A549 (cell line): ENCODE results near the gene CDX2. TPM values are rescaled to one million over a fixed set of nuclear protein-coding genes. Genes with fewer than 3 reads are reported as not detected.

Source experiments
- ATAC-seq, 2 experiments: fragments of 200-7000 bp in 1 of 2; fragments of >200 bp in 1 of 2; cut with Nextera tagmentation in 1 of 2; cut with Tn5 transposase in 1 of 2; 3 replicates each; pipeline versions ENCODE4 v1.8.0 to v1.9.1; 2018 to 2020; ENCODE audit warnings: mild to moderate bottlenecking in 1 of 2, moderate library complexity in 1 of 2
- CTCF ChIA-PET: fragments of 300-600 bp; sonication (Branson Sonifier 250); formaldehyde crosslinking; extraction: SDS; loops from one replicate; lab custom pipeline; 2021; ENCODE audit warnings: antibody characterized with exemption, inconsistent platforms; lab: Yijun Ruan, JAX
- POLR2A ChIA-PET: fragments of 350-600 bp; formaldehyde crosslinking; extraction: SDS; loops from one replicate; lab custom pipeline; 2021; ENCODE audit warnings: antibody characterized with exemption, inconsistent platforms; lab: Yijun Ruan, JAX
- DNase-seq, 2 experiments: peaks; one replicate each; pipeline versions ENCODE4 v3.0.0 to v3.0.0-alpha.2; 2011 to 2016; ENCODE audit warnings: low read depth in 1 of 2, low spot score in 1 of 2
- FAIRE-seq: peaks from 2 replicates; lab custom pipeline; 2011; peaks lifted over from hg19 to GRCh38; lab: Jason Lieb, UNC
- H3K27ac ChIP-seq, 2 experiments: fragments of >200 bp; sonication (Bioruptor Twin); formaldehyde crosslinking; 3 replicates each; pipeline ENCODE4 v1.5.1; 2016 to 2017
- H3K4me1 ChIP-seq: fragments of >200 bp; sonication (Bioruptor Twin); formaldehyde crosslinking; 3 replicates; pipeline ENCODE4 v1.6.1; 2016
- H3K4me2 ChIP-seq: fragments of >200 bp; sonication (Bioruptor Twin); formaldehyde crosslinking; 3 replicates; pipeline ENCODE4 v1.6.1; 2016
- H3K4me3 ChIP-seq: fragments of >200 bp; sonication (Bioruptor Twin); formaldehyde crosslinking; 3 replicates; pipeline ENCODE4 v1.5.1; 2016
- H3K9me3 ChIP-seq: fragments of >200 bp; sonication (Bioruptor Twin); formaldehyde crosslinking; 3 replicates; pipeline ENCODE4 v1.6.1; 2016
- CHD4 ChIP-seq: fragments of 200-600 bp; sonication (generic); IDR thresholded peaks from 2 replicates; pipeline ENCODE4 v1.6.1; 2016; ENCODE audit warnings: antibody characterized with exemption, mild to moderate bottlenecking, borderline replicate concordance
- CTCF ChIP-seq: fragments of >200 bp; sonication (Bioruptor Twin); formaldehyde crosslinking; IDR thresholded peaks from 3 replicates; pipeline ENCODE4 v1.5.1; 2016
- EP300 ChIP-seq, 2 experiments: fragments of >200 bp; sonication (Bioruptor Twin); formaldehyde crosslinking; IDR thresholded peaks; 2 replicates in 1 of 2; 3 replicates in 1 of 2; pipeline ENCODE4 v1.6.1; 2016 to 2017
- HDAC2 ChIP-seq: fragments of 200-600 bp; sonication (generic); IDR thresholded peaks from 2 replicates; pipeline ENCODE4 v1.6.1; 2016
- HES2 ChIP-seq: fragments of >200 bp; sonication (Bioruptor Twin); formaldehyde crosslinking; IDR thresholded peaks from 2 replicates; pipeline ENCODE4 v1.6.1; 2016
- HMGXB4 ChIP-seq: fragments of 250-450 bp; sonication (Bioruptor Pico); IDR thresholded peaks from 2 replicates; pipeline ENCODE4 v1.5.0; 2021; ENCODE audit warnings: mild to moderate bottlenecking, moderate library complexity, borderline replicate concordance
- JUN ChIP-seq, 2 experiments: fragments of >200 bp; sonication (Bioruptor Twin); formaldehyde crosslinking; IDR thresholded peaks; 2 replicates in 1 of 2; 3 replicates in 1 of 2; pipeline ENCODE4 v1.6.1; 2016 to 2017
- JUNB ChIP-seq: fragments of >200 bp; sonication (Bioruptor Twin); formaldehyde crosslinking; IDR thresholded peaks from 2 replicates; pipeline ENCODE4 v1.6.1; 2016
- KDM1A ChIP-seq: fragments of 200-600 bp; sonication (generic); IDR thresholded peaks from 2 replicates; pipeline ENCODE4 v1.6.1; 2016; ENCODE audit warnings: low read depth, mild to moderate bottlenecking
- MAZ ChIP-seq: fragments of 150-350 bp; IDR thresholded peaks from 2 replicates; pipeline ENCODE4 v1.6.1; 2014; ENCODE audit warnings: antibody characterized with exemption, low read depth, low read length, borderline replicate concordance
- MYC ChIP-seq: IDR thresholded peaks from 2 replicates; pipeline ENCODE4 v1.6.1; 2012; ENCODE audit warnings: mild to moderate bottlenecking, inconsistent platforms, low read length, improper control_type of control experiment, borderline replicate concordance
- NFE2L2 ChIP-seq: fragments of 150-350 bp; conservative IDR thresholded peaks from 2 replicates; pipeline ENCODE4 v1.6.1; 2014; ENCODE audit warnings: low read length
- RAD21 ChIP-seq, 2 experiments: fragments of >200 bp in 1 of 2; sonication (Bioruptor Twin) in 1 of 2; formaldehyde crosslinking in 1 of 2; IDR thresholded peaks in 1 of 2; conservative IDR thresholded peaks in 1 of 2; 2 replicates in 1 of 2; 3 replicates in 1 of 2; pipeline ENCODE4 v1.6.1; 2012 to 2018; ENCODE audit warnings: inconsistent platforms in 1 of 2
- REST ChIP-seq: fragments of 200-600 bp; sonication (generic); IDR thresholded peaks from 2 replicates; pipeline ENCODE4 v1.6.1; 2016; ENCODE audit warnings: antibody characterized with exemption, mild to moderate bottlenecking, moderate library complexity
- RNF2 ChIP-seq: fragments of 200-600 bp; sonication (generic); IDR thresholded peaks from 2 replicates; pipeline ENCODE4 v1.6.1; 2016; ENCODE audit warnings: low read depth, mild to moderate bottlenecking, antibody characterized with exemption, moderate library complexity, borderline replicate concordance
- SMC3 ChIP-seq: fragments of >200 bp; sonication (Bioruptor Twin); formaldehyde crosslinking; IDR thresholded peaks from 3 replicates; pipeline ENCODE4 v1.6.1; 2018; ENCODE audit warnings: inconsistent platforms
- USF2 ChIP-seq: fragments of 450-650 bp; IDR thresholded peaks from 2 replicates; pipeline ENCODE4 v1.6.1; 2014; ENCODE audit warnings: antibody characterized with exemption
- ZSCAN20 ChIP-seq: fragments of 250-450 bp; sonication (Bioruptor Pico); IDR thresholded peaks from 2 replicates; pipeline ENCODE4 v1.8.0; 2022; ENCODE audit warnings: mild to moderate bottlenecking, moderate library complexity
- WGBS: methylation state at CpG from one replicate; pipeline ENCODE4 v1.1.6; 2017; ENCODE audit errors: missing lambda C conversion rate; 5-methylcytosine and 5-hydroxymethylcytosine counted together
- polyA plus RNA-seq, 4 experiments: library from polyadenylated mRNA; depleted of rRNA in 3 of 4; stranded (reverse); fragments of >200 nt; fragmentation: RNase III in 1 of 4; extraction: RNeasy Plus Mini Kit Qiagen cat#74134 plus additional on column Dnase treatment in 1 of 4; gene quantifications; 2 replicates in 3 of 4; 3 replicates in 1 of 4; pipeline ENCODE4 v1.2.3, GENCODE V29; 2011 to 2017

Gene CDX2
- polyA plus RNA-seq, 2 of the 4 experiments (the other 2 are of a cell fraction), result 0.14 to 0.19 TPM

GRCh38 chr13:27953676-27954405, 15.3 kb downstream of the CDX2 start:
- DNase-seq, result peak; percentile 57 to 82
- FAIRE-seq, result no peak
- ChIA-PET POLR2A (interaction anchor here (0.5 to 2.0 kb wide), 12 partner anchors 15 to 971 kb away, joined by 3 to 19 read pairs (median 3); partner anchors contain the start of genes CDX2, MTIF3 and PDX1), CTCF (interaction anchor here (0.7 to 6.9 kb wide), 55 partner anchors 8 to 988 kb away, joined by 3 to 132 read pairs (median 5); partner anchors contain the start of genes CDX2 and PDX1)
- WGBS, result 0% methylated on average over 25 of the region's 71 CpGs
- Histone ChIP-seq H3K4me1 (0 out of 3 replicates have a peak, but pooled peaks cover 2% of the 10 kb centered on the region), H3K9me3 (no peaks in the 10 kb centered on the region), H3K4me2 (peak overlapping the region; percentile 81), H3K27ac (peak overlapping the region; percentile 92 to 99)
- peak; percentile 94 to 98 for ATAC-seq
- peak; percentile 44 to 76 for TF ChIP-seq RAD21 (conservative IDR thresholded peaks at IDR 0.05 in 1 of 2, IDR thresholded peaks at IDR 0.05 in 1 of 2)
- TF ChIP-seq CTCF, result peak; percentile 76
- TF ChIP-seq JUNB, result no peak
- TF ChIP-seq HMGXB4 (CRISPR knock-in tag), result 0 out of 2 replicates have a peak, but pooled peaks have one; percentile 60
- TF ChIP-seq RNF2, result peak; percentile 86
- no peak for TF ChIP-seq MYC
- peak; percentile 53 for TF ChIP-seq SMC3
- TF ChIP-seq JUN (IDR thresholded peaks at IDR 0.05), result peak in 1 of 2 experiments; percentile 29; a peak in 1 of 5 replicates
- TF ChIP-seq, all 56 proteins: peak for 6
- peak overlapping the region; percentile 60 for H3K4me3 ChIP-seq

- TF ChIP-seq NFE2L2, result no peak
- TF ChIP-seq USF2, result no peak
- Histone ChIP-seq H3K4me1 (0 out of 3 replicates have a peak, but pooled peaks cover 2% of the 10 kb centered on the region), H3K4me3 (peak overlapping the region; percentile 60), H3K9me3 (no peaks in the 10 kb centered on the region), H3K4me2 (peak overlapping the region; percentile 81), H3K27ac (peak overlapping the region; percentile 92 to 99)
- WGBS, result 50% methylated on average over 30 of the region's 30 CpGs
- no peak for DNase-seq
- POLR2A ChIA-PET, result interaction anchor here (0.6 to 2.0 kb wide), 8 partner anchors 15 to 591 kb away, joined by 3 to 19 read pairs (median 4); partner anchors contain the start of genes CDX2, MTIF3 and PDX1
- CTCF ChIA-PET, result interaction anchor here (0.7 to 6.9 kb wide), 46 partner anchors 7 to 985 kb away, joined by 3 to 132 read pairs (median 6); partner anchors contain the start of genes CDX2 and PDX1
- ATAC-seq, result peak in 1 of 2 experiments; percentile 12; a peak in 3 of 6 replicates
- no peak for FAIRE-seq
These were observed 16.0 kb downstream of the CDX2 start for GRCh38 chr13:27952876-27953675.

- H3K4me2 ChIP-seq, result no peak overlapping the region
- DNase-seq (no peak), ATAC-seq (no peak), FAIRE-seq (no peak)
- H3K4me1 ChIP-seq, result no peaks in the 10 kb centered on the region
- H3K4me3 ChIP-seq, result no peak overlapping the region
- no peak overlapping the region for H3K27ac ChIP-seq
- H3K9me3 ChIP-seq, result no peaks in the 10 kb centered on the region
- ChIA-PET POLR2A (no interaction called here), CTCF (interaction anchor here (0.7 to 4.5 kb wide), 5 partner anchors 10 to 116 kb away, joined by 3 to 22 read pairs (median 4); no protein-coding TSS in a partner anchor)
- WGBS, result 60% methylated on average over 1 of the region's 1 CpG
- no peak for TF ChIP-seq JUN (IDR thresholded peaks at IDR 0.05)
- TF ChIP-seq EP300 (IDR thresholded peaks at IDR 0.05), result no peak
- TF ChIP-seq HES2, result no peak
- no peak for TF ChIP-seq MAZ
- no peak for TF ChIP-seq HDAC2
- TF ChIP-seq CHD4, result no peak
- no peak for TF ChIP-seq REST
- TF ChIP-seq KDM1A, result no peak
- no peak for TF ChIP-seq ZSCAN20
These were observed 26.1 kb downstream of the CDX2 start for GRCh38 chr13:27942972-27943371.
